Hematopoietic multipotent progenitor cell treated with erythropoietin and hydrocortisone succinate and interleukin-3 and kit ligand, for 15 days (in vitro differentiated cells): ENCODE results near the gene SLC39A3.

Experiments
- DNase-seq: peaks from one replicate; pipeline ENCODE4 v3.0.0-alpha.2; 2015; ENCODE audit warnings: low spot score

The SLC39A3 gene

GRCh38 chr19:2747349-2747748, 7.5 kb upstream of the SLC39A3 start:
- no peak for DNase-seq

- DNase-seq, result no peak
Measured at GRCh38 chr19:2744113-2744512, 4.3 kb upstream of the SLC39A3 start.

DNA sequence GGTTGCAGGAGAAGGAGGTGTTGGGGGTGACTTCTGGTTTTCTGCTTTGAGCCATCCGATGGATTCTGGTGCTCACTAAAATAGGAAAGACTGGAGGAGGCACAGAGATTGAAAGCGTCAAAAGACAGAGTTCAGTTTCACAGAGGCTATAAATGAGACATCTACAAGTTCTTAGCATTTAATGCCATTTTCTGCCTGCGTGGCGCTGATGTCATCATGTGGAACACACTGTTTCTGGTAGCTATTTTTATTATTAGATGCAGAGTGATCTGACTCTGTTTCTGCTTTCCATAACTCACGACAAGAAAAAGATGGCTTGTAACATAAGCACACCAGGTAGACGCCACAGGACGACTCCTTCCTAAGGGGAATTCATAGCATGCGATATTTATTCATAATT, 3.3 kb upstream of the SLC39A3 start:
- no peak for DNase-seq

DNA sequence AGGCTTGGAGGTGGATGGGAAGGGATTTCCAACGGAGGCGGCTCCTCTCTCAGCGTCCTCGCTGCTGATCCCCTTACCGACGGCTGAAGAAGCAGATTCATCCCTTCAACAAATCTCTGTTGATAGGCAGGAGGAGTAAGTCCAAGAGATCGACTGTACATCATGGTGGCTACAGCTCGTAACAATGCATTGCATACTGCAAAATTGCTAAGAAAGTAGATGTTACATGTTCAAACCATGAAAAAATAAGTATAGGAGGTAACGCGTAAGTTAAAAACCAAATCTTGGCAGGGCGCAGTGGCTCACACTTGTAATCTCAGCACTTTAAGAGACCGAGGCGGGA, 468 bp upstream of the SLC39A3 start:
- DNase-seq, result no peak

- no peak for DNase-seq
Measured at GRCh38 chr19:2736550-2737190, 3.1 kb downstream of the SLC39A3 start.

GRCh38 chr19:2735374-2735773, 4.4 kb downstream of the SLC39A3 start:
- DNase-seq, result no peak

- no peak for DNase-seq
Measured at GRCh38 chr19:2734589-2735288, 5.1 kb downstream of the SLC39A3 start.

GRCh38 chr19:2733930-2734588, 5.8 kb downstream of the SLC39A3 start:
- no peak for DNase-seq

DNA sequence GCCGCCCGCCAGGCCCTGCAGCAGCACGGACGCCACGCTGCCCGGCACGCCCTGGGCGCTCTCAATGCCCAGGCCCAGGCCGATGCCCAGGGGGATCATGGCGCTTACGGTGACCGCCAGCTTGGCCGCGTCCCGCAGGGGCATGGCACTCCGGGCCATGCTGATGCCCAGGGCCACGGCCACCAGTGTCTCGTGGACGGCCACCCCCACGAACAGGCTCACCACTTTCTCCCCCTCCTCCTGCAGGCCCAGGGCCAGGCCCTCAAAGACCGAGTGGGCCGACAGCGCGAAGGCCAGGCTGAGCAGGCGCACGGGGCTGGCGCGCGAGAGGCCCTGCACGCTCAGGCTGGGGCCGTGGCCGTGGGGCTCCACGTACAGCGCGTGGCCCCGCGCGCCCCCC, 6.9 kb downstream of the SLC39A3 start:
- no peak for DNase-seq

- no peak for DNase-seq
Measured at GRCh38 chr19:2732157-2732725, 7.6 kb downstream of the SLC39A3 start.

DNA sequence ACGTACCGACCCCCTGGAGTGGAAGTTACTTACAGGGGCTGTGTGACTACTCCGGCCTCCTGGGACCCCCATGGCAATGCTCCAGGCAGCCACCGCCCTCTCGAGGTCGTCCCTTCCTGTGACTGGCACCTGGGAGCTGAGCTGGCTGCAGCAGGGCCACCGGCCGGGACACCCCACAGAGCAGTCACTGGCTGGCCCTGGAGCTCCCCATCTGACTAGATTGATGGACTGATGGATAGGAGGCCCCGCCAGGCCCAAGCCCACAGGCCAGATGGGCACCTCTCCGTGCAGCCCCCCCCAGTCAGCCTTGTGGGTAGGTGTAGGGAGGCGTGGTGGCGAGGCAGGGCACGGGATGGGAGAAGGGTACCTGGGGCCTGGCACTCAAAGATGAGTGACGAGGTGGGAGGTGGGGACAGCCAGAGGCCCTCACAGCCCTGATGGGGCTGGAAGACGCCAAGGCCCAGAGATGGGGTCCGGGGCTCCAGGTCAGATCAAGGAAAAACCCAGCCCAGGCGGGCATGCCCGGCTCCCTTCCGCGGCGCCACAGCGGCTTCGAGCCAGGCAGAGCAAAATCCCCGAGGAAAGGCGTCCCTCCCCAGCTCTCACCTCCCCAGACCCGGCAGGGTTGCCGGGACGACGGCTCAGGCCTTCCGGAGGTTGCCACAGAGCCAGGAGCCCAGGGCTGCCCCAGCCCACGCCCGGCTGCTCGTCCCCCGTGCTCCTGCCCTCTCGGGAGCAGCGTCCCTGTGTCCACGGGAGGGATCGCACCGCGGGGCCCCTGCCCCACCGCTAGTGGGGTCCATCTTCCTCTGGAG, 8.4 kb downstream of the SLC39A3 start:
- no peak for DNase-seq

- DNase-seq, result no peak
Measured at GRCh38 chr19:2729943-2730818, 9.6 kb downstream of the SLC39A3 start.

DNA sequence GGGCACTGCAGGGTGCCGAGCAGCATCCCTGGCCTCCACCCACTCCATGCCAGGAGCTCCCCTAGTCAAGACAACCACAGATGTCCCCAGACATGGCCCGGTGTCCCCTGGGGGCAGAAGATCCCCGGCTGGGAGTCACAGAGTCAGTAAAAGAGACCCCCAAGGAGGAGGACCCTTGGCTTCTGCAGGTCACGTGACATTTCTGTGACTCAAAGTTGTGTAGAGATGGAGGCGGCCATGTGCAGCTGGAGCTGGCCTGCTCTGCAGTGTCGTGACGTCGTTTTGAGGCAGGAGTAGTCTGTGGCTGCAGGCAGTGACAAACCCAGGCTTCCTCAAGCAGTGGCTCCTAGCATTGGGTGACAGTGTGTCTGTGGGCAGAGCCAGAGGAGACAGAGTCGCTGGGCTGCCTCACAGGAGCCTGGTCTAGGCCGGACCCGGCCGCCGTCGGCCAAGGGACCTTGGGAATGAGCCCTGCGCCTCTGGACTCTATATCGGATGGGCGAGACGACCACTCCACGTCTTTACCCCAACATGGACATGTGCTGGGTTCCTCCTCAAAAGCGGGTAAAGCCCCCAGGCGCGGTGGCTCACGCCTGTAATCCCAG, 10.9 kb downstream of the SLC39A3 start:
- DNase-seq, result no peak

DNA sequence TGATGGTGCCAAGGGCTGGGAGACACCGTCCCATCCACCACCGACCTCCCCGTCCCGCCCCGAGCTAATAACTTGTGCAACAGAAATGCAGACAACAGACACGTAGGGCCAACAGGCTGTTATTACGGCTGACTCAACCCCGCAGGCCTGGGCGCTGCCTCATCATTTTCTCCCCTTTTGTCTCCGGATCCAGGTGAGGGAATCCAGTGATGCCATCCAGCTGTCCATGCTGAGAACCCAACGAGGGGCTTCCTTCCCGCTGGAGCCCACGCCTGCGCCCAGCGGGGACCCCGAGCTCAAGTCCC, 12.2 kb downstream of the SLC39A3 start:
- no peak for DNase-seq

DNA sequence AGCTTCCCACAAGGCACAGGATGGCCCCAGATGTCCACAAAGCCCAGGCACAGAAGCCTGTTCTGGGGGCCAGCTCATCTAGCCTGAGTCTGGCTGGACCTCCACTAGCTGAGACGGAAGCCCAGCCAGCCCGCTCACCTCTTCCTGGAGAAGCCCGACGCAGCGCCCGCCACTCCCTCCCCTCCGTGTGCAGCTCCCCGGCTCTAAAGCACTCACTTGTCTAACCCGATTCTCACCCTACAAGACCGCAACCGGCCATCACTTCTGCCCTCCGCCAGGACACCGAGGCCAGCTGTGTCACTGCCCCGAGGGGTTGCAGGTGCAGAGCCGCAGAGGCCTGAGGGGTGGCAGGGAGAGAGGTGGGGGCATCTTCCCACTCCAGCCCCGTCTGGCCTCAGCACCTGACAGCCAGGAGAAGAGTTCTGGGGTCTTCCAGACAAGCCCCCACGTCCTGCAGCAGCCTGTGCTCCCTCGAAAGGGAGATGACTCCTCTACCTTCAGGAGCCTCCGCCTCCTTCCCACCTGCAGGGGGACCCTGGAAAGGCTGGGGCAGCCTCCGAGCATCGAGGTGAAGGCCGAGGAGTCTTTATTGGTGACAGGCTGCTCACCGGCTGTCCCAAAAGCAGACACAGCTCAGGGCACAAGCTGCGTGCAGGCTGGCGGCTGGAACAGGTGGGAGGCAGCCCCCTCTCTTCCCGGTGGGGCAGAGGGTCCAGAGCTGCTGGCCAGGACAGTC, 12.7 kb downstream of the SLC39A3 start:
- no peak for DNase-seq

GRCh38 chr19:2726160-2726855, 13.5 kb downstream of the SLC39A3 start:
- no peak for DNase-seq

- no peak for DNase-seq
Measured at GRCh38 chr19:2724148-2724557, 15.7 kb downstream of the SLC39A3 start.

DNA sequence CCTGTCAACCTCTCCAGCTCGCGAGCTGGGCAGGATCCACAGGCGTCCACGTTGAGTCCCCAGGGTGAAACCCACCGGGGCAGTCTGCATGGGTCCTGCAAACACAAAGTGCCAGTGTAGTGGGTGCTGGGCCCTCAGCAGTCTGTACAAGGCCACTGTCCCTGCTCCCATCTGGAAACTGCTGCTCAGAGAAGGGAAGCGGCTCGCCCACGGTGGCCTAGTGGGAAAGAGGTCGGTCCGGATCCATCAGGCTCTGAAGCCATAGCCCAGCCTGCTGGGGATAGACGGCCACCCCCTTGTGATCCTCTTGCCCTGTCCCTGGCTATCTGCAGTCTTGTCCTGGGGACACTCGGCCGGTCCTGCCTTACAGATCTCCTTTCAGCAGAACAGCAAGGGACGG, 16.1 kb downstream of the SLC39A3 start:
- DNase-seq, result no peak

DNA sequence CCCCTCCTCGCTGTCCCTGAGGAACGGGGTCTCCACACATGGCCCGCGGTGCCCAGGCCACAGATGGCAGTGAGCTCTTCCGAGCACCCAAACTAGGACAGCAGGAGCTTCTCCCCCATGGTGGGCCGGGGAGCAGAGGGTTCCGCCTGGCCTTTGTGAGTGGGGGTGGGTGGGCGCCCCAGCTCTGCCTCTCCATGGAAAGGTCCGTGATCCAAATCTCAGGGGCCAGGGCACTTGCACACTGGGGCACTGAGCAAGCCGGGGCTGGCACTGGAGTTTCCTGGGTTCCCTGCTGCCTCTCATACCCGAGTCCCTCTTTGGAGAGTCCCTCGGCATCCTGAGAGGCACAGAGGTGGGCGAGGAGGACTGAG, 16.5 kb downstream of the SLC39A3 start:
- DNase-seq, result no peak
